GM12891 (cell line): Measurements from ENCODE around the gene NMT1.

Source experiments
- POLR2A ChIP-seq: IDR thresholded peaks from 2 replicates; pipeline ENCODE4 v1.6.1; 2011; ENCODE audit warnings: low read depth, low read length, control low read depth
- POLR2AphosphoS5 ChIP-seq: IDR thresholded peaks from 2 replicates; pipeline ENCODE4 v1.6.1; 2011; ENCODE audit warnings: low read depth, low read length, control low read depth

DNA sequence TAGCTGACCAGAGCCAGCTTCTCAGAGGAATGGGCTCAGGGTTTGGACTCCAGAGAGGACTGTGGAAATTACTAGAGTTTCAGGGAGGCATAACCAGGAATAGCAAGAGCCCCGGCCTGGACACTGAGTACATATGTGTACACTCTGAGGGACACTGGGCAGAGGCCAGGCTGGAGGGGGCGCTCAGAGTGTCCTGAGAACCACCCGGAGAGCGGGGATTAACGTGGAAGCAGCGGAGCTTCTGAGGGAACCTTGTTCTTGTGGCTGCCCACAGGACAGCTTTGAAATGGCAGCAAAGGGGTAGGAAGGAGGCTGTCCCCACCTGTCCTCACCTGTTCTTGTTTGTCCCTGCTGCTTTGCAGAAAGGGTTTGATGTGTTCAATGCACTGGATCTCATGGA, 43.4 kb downstream of the NMT1 start:
- TF ChIP-seq POLR2A (no peak), POLR2AphosphoS5 (no peak)
